Activated CD4-positive, alpha-beta memory T cell treated with anti-CD3 and anti-CD28 coated beads for 36 hours (primary cell): Measurements from ENCODE around the gene MCOLN3. TPM values are rescaled to one million over a fixed set of nuclear protein-coding genes. Genes with fewer than 3 reads are reported as not detected.

ENCODE experiments used
- CTCF ChIA-PET: fragments of 350-600 bp; sonication (Branson Sonifier 250); formaldehyde crosslinking; loops from one replicate; lab custom pipeline; 2021; ENCODE audit warnings: antibody characterized with exemption, inconsistent platforms; lab: Charles Lee
- POLR2A ChIA-PET: fragments of 350-600 bp; sonication (Branson Sonifier 250); formaldehyde crosslinking; loops from one replicate; lab custom pipeline; 2021; ENCODE audit warnings: antibody characterized with exemption; lab: Charles Lee
- DNase-seq: peaks from one replicate; pipeline ENCODE4 v3.0.0-alpha.2; 2020
- H3K27ac Mint-ChIP-seq: one replicate; pipeline ENCODE4 v1.8.0; 2021; ENCODE audit warnings: mixed read lengths
- H3K27me3 Mint-ChIP-seq: one replicate; pipeline ENCODE4 v1.8.0; 2021; ENCODE audit warnings: mixed read lengths
- H3K36me3 Mint-ChIP-seq: one replicate; pipeline ENCODE4 v1.8.0; 2021; ENCODE audit warnings: mixed read lengths
- H3K4me1 Mint-ChIP-seq: one replicate; pipeline ENCODE4 v1.8.0; 2021; ENCODE audit warnings: low read depth, mixed read lengths
- H3K4me3 Mint-ChIP-seq: one replicate; pipeline ENCODE4 v1.8.0; 2021; ENCODE audit warnings: mild to moderate bottlenecking, mixed read lengths
- H3K9me3 Mint-ChIP-seq: one replicate; pipeline ENCODE4 v1.8.0; 2021; ENCODE audit warnings: mixed read lengths
- intact Hi-C: fragments of 100-400 bp; cut with micrococcal nuclease; formaldehyde crosslinking; loops from one replicate; pipeline ENCODE4 v1.15.1; 2023
- total RNA-seq, 2 experiments: library from RNA; stranded (reverse); gene quantifications; one replicate each; pipeline ENCODE4 v1.2.3, GENCODE V29; 2021

The MCOLN3 gene
- total RNA-seq, 2 experiments from 2014 or later, result 0.22 to 0.62 TPM

DNA sequence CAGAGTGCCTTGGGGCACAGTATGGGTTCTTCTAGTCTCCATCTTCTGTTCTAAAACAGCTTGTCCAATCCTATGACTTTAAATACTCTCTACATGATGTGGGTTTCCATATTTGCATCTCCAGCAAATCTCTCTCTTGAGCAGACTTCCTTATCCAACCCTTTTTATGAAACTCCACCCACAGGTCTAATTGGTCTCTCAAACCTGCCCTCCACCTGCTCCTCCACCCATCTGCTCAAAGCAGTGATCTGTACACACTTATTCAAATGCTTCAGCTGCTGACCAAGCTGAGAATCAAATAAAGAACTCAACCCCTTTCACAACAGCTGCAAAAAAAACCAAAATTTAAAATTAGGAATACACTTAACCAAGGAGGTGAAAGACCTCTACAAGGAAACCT lies 62.9 kb downstream of the MCOLN3 start:
- H3K36me3 Mint-ChIP-seq, result peaks cover 36% of the 10 kb centered on the region
- no peak overlapping the region for H3K4me3 Mint-ChIP-seq
- H3K27ac Mint-ChIP-seq, result no peak overlapping the region
- ChIA-PET POLR2A (interaction anchor here (1.2 kb wide), 1 partner anchor 10 kb away, joined by 3 read pairs; no protein-coding TSS in a partner anchor), CTCF (no interaction called here)
- H3K4me1 Mint-ChIP-seq, result peaks cover 36% of the 10 kb centered on the region
- H3K27me3 Mint-ChIP-seq, result no peaks in the 10 kb centered on the region
- intact Hi-C loops, result no loop called here
- no peak for DNase-seq
- peaks cover 5% of the 10 kb centered on the region for H3K9me3 Mint-ChIP-seq

DNA sequence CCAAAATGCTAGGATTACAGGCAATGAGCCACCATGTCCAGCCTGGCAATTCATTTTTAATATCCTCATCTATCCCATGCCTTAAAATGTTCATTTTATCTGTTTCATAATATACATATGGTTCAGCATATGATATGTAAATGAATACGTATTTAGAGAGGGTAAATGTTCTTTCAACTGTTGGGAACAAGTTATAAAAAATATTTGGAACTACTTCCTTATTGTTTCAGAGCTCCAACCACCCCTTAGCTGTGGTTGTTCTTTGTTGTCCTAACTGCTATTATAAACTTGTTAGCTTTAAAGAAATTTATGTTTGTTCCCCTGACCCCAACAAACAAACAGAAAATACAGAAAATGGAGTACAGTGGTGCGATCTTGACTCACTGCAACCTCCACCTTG lies 65.9 kb downstream of the MCOLN3 start:
- no peak for DNase-seq
- Mint-ChIP-seq H3K4me1 (peaks cover 49% of the 10 kb centered on the region), H3K9me3 (peaks cover 15% of the 10 kb centered on the region), H3K27ac (no peak overlapping the region), H3K4me3 (no peak overlapping the region), H3K36me3 (peaks cover 50% of the 10 kb centered on the region), H3K27me3 (no peaks in the 10 kb centered on the region)
- CTCF ChIA-PET, result no interaction called here
- POLR2A ChIA-PET, result no interaction called here
- intact Hi-C loops, result no loop called here

DNA sequence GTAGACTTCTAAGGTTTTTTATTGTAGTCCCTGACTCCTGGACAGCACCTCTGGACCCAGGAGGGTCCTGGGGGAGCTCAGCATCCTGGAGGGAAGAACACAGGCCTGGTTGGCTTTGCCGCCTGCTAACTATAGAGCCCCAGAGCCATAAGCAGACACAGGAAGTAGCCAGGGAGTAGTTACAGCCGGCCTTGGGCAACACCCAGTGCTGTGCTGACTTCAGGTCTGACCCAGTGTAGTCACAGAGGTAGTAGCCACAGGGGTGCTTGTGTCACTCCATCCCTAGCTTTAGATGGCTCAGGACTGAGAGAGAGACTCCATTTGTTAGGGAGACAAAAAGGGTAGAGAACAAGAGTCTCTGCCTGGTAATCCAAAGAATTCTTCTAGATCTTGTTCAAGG lies 73.3 kb downstream of the MCOLN3 start:
- intact Hi-C loops, result no loop called here
- no peak for DNase-seq
- H3K4me3 Mint-ChIP-seq, result no peak overlapping the region
- POLR2A ChIA-PET, result interaction anchor here (0.8 kb wide), 1 partner anchor 9 kb away, joined by 3 read pairs; no protein-coding TSS in a partner anchor
- CTCF ChIA-PET, result interaction anchor here (1.1 to 2.2 kb wide), 3 partner anchors 30 to 285 kb away, joined by 3 to 7 read pairs (median 5); partner anchors contain the start of gene C1orf52
- peaks cover 78% of the 10 kb centered on the region for H3K4me1 Mint-ChIP-seq
- peak overlapping the region; percentile 47 for H3K27ac Mint-ChIP-seq
- no peaks in the 10 kb centered on the region for H3K27me3 Mint-ChIP-seq
- peaks cover 26% of the 10 kb centered on the region for H3K36me3 Mint-ChIP-seq
- peaks cover 10% of the 10 kb centered on the region for H3K9me3 Mint-ChIP-seq

DNA sequence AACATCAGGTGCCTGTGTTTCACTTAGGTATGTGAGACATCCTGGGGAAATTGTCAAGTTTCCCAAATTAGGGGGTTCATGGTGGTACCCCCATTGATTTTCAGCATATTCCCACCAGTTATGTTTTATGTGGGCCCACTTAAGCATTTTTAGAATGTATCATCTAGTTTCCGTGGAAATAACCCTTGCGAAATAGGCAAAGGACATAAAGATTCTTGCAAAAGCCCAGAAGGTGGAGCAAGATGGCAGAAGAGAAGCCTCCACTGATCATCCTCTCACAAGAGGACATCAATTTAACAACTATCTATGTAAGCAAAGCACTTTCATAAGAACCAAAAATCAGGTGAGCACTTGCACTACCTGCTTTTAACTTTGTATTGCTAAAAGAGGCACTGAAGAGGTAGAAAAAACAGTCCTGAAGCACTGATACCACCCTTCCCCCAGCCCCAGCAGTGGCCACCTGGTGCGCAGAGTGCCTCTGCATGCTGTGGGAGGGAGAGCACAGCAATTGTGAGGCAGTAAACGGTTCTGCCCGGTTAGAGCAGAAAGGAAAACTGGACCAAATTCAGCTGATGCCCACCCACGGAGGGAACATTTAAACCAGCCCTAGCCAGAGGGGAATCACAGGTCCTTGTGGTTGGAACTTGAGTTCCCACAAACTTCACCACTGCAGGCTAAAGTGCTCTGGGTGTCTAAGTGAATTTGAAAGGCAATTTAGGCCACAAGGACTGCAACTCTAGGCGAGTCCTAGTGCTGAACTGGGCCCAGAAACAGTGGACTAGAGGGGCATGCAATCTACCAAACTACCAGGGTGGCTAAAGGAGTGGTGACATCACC lies 74.6 kb downstream of the MCOLN3 start:
- CTCF ChIA-PET, result interaction anchor here (1.1 to 4.9 kb wide), 6 partner anchors 15 to 286 kb away, joined by 3 to 34 read pairs (median 8); partner anchors contain the start of gene C1orf52
- peak; percentile 37 for DNase-seq
- H3K27ac Mint-ChIP-seq, result peak overlapping the region; percentile 55
- intact Hi-C loops, result loop anchor here (2.0 kb wide), 1 partner anchor 53 kb away; no protein-coding TSS in a partner anchor
- POLR2A ChIA-PET, result no interaction called here
- peaks cover 25% of the 10 kb centered on the region for H3K36me3 Mint-ChIP-seq
- peaks cover 76% of the 10 kb centered on the region for H3K4me1 Mint-ChIP-seq
- no peak overlapping the region for H3K4me3 Mint-ChIP-seq
- H3K27me3 Mint-ChIP-seq, result no peaks in the 10 kb centered on the region
- H3K9me3 Mint-ChIP-seq, result peaks cover under 1% of the 10 kb centered on the region

DNA sequence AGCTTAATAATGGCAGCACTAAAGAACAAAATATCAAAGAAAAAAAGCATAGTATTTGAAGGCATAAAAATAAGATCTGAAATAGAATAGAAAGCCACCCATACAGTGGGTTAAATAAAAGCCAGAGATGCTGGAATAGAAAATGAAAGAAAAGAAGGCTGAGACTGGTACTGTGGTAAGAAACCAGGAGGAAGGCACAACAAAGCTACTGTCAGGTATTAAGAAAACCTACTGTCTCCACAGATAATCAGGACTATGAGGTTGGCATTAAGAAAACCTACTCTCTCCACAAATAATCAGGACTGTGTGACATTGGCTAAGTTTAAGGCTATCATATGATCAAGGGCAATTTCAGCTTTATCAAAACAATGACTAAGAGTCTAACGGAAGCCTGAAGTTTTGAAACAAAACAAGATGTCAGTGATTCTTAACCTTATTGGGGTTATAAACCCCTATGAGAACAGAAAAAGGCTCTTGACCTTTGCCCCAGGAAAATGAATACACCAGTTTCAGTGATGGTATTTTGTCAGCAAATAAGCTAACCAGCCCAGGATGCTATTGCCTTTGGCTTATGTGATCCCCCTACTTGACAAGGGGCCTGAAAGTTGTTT lies 75.8 kb downstream of the MCOLN3 start:
- H3K4me3 Mint-ChIP-seq, result no peak overlapping the region
- H3K27me3 Mint-ChIP-seq, result no peaks in the 10 kb centered on the region
- ChIA-PET CTCF (interaction anchor here (0.7 to 4.9 kb wide), 7 partner anchors 14 to 282 kb away, joined by 3 to 34 read pairs (median 8); partner anchors contain the start of gene MCOLN2), POLR2A (interaction anchor here (1.2 to 4.7 kb wide), 3 partner anchors 13 to 23 kb away, joined by 6 to 36 read pairs (median 25); no protein-coding TSS in a partner anchor)
- H3K4me1 Mint-ChIP-seq, result peaks cover 71% of the 10 kb centered on the region
- H3K36me3 Mint-ChIP-seq, result peaks cover 28% of the 10 kb centered on the region
- H3K27ac Mint-ChIP-seq, result peak overlapping the region; percentile 52
- intact Hi-C loops, result loop anchor here (1.0 to 2.0 kb wide), 2 partner anchors 16 to 54 kb away; no protein-coding TSS in a partner anchor
- no peaks in the 10 kb centered on the region for H3K9me3 Mint-ChIP-seq
- no peak for DNase-seq

DNA sequence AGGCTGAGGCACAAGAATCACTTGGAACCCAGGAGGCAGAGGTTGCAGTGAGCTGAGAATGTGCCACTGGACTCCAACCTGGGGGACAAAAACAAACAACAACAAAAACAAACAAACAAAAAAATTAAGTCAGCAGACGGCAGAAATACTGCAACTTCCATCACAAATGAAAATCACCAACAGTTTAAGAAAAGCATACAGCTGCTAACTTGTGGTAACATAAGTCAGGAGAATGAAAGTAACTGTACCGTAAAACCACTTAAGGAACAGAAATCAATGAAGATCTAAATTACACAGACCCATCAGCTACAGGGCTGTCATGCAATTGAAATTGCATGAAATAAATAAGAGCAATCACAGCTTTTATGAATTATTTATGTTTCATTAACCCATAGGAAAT lies 76.3 kb downstream of the MCOLN3 start:
- peaks cover 24% of the 10 kb centered on the region for H3K36me3 Mint-ChIP-seq
- H3K9me3 Mint-ChIP-seq, result no peaks in the 10 kb centered on the region
- H3K4me3 Mint-ChIP-seq, result no peak overlapping the region
- peak overlapping the region; percentile 52 for H3K27ac Mint-ChIP-seq
- peaks cover 72% of the 10 kb centered on the region for H3K4me1 Mint-ChIP-seq
- POLR2A ChIA-PET, result interaction anchor here (1.2 to 4.7 kb wide), 3 partner anchors 13 to 23 kb away, joined by 6 to 36 read pairs (median 25); no protein-coding TSS in a partner anchor
- intact Hi-C loops, result loop anchor here (1.0 to 2.0 kb wide), 2 partner anchors 16 to 55 kb away; no protein-coding TSS in a partner anchor
- CTCF ChIA-PET, result interaction anchor here (0.7 to 4.9 kb wide), 7 partner anchors 13 to 283 kb away, joined by 3 to 34 read pairs (median 8); partner anchors contain the start of gene MCOLN2
- no peak for DNase-seq
- no peaks in the 10 kb centered on the region for H3K27me3 Mint-ChIP-seq

DNA sequence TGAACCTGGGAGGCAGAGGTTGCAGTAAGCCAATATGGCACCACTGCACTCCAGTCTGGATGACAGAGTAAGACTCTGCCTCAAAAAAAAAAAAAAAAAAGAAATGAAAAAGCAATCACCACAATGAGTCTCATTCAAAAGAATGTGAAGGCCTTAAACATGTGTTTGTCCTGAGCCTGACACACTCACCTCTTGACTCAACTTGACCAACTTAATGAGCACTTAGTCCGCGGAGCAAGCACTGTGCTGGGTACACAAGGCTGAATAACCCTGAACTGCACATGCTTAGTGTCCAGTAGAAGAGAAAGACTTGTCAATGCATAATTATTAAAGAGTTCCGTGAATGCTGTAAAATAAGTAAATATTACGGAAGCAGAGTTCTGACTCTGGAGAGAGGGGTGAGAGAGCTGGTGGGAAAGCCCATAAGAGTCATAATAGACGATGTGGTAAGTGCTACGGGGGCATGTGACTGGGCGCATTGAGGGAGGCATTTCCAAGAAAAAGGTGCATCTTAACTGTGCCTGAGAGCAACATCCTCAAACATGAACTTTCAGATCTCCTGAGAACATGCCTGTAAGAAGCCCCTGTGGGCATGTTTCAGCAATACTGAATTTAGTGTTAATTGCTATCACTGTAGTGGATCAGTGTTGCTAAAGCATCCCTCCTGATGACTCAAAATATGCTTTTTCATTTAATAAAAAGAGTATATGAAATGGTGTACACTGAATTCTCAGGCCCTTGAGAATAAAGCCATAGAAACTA lies 78.6 kb downstream of the MCOLN3 start:
- peaks cover 57% of the 10 kb centered on the region for H3K4me1 Mint-ChIP-seq
- H3K4me3 Mint-ChIP-seq, result no peak overlapping the region
- intact Hi-C loops, result loop anchor here (1.0 kb wide), 5 partner anchors 10 to 306 kb away; no protein-coding TSS in a partner anchor
- peak overlapping the region; percentile 82 for H3K27ac Mint-ChIP-seq
- CTCF ChIA-PET, result interaction anchor here (0.6 to 4.9 kb wide), 6 partner anchors 11 to 287 kb away, joined by 3 to 34 read pairs (median 4); no protein-coding TSS in a partner anchor
- POLR2A ChIA-PET, result interaction anchor here (0.6 to 4.7 kb wide), 4 partner anchors 10 to 92 kb away, joined by 3 to 36 read pairs (median 8); partner anchors contain the start of gene MCOLN2
- no peaks in the 10 kb centered on the region for H3K27me3 Mint-ChIP-seq
- peaks cover 29% of the 10 kb centered on the region for H3K36me3 Mint-ChIP-seq
- peak; percentile 80 for DNase-seq
- H3K9me3 Mint-ChIP-seq, result no peaks in the 10 kb centered on the region

DNA sequence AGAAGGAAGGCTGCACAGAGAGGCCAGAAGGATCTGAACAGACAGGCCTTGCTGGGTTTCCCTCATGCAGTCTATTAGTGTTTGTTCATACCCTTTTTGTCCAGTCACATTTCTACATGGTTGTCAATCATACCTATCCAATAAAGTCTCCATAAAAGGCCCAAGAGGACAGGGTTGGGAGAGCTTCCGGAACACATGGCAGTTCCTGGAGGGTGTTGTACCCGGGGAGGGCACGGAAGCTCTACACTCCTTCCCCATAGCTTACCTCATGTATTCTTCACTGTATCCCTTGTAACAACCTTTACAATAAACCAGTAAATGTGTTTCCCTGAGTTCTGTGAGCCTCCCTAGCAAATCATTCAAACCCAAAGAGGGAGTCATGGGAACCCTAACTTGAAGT lies 79.4 kb downstream of the MCOLN3 start:
- ChIA-PET CTCF (interaction anchor here (0.8 to 4.9 kb wide), 3 partner anchors 10 to 59 kb away, joined by 3 to 34 read pairs (median 3); no protein-coding TSS in a partner anchor), POLR2A (interaction anchor here (1.8 to 4.7 kb wide), 2 partner anchors 10 to 27 kb away, joined by 12 to 36 read pairs; partner anchors contain the start of gene MCOLN2)
- intact Hi-C loops, result loop anchor here (1.0 kb wide), 3 partner anchors 10 to 306 kb away; no protein-coding TSS in a partner anchor
- Mint-ChIP-seq H3K4me3 (no peak overlapping the region), H3K27ac (peak overlapping the region; percentile 82), H3K9me3 (no peaks in the 10 kb centered on the region), H3K4me1 (peaks cover 49% of the 10 kb centered on the region), H3K36me3 (peaks cover 31% of the 10 kb centered on the region), H3K27me3 (no peaks in the 10 kb centered on the region)
- DNase-seq, result no peak

DNA sequence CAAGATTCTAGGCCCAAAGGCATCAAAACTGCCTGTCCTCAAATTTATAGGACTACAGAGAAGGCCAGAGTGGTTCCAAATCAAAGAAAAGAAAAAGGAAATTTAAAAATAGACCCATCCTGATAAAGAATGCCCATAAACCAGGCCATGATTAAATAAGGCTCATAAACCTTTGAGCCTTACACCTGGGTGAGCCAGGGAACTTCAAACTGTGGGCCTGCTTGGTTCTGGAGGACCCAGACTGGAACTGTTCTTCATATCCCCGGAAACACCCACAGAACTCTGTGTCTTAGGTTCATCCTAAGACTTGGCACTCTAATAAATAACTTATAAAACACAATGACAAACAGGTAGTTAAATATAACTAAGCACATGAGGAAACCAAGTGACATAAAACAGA lies 80.2 kb downstream of the MCOLN3 start:
- Mint-ChIP-seq H3K36me3 (peaks cover 38% of the 10 kb centered on the region), H3K4me1 (peaks cover 41% of the 10 kb centered on the region), H3K27me3 (no peaks in the 10 kb centered on the region), H3K9me3 (no peaks in the 10 kb centered on the region), H3K4me3 (no peak overlapping the region), H3K27ac (no peak overlapping the region)
- intact Hi-C loops, result no loop called here
- DNase-seq, result no peak
- CTCF ChIA-PET, result no interaction called here
- POLR2A ChIA-PET, result no interaction called here
